Measurements from ENCODE around the gene SUCLG2.

Gene SUCLG2

DNA sequence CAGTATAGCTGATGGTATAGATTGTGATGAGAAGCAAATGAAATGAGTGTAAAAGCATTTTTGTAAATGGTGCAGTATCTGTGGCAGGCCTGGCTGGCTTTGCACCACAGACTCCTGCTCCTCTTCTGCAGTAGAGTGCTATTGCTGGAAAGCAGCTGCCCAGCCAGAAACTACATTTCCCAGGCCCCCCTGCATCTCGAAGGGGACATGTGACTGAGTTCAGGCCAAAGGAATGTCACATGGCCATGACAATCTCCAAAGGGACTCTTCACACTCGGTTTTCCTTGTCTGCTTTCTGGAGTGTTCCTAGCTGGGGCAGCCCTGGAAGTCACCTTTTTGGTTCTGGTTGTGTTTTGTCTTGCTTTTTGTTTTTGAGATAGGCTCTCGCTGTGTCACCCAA, 277.1 kb downstream of the SUCLG2 start:
- DNase-seq = no peak

DNA sequence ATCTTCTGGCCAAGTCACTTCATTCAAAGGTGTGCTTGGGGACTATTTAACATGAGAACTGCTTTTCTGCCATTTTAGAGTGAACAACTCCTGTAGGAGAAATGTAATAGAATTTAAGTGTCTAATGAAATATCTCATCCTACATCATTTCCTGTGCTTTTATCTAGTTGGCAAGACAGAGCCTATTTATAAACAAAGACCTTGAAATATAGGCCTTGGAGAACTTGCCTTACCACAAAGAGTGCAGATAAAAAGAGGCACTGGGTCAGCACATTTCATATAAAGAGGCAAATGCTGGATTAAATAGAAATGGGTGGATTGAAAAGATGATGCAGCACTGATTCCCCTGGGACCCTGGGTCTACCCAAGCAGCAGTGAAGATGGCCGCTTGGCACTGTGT, 278.0 kb downstream of the SUCLG2 start:
- DNase-seq = no peak

DNA sequence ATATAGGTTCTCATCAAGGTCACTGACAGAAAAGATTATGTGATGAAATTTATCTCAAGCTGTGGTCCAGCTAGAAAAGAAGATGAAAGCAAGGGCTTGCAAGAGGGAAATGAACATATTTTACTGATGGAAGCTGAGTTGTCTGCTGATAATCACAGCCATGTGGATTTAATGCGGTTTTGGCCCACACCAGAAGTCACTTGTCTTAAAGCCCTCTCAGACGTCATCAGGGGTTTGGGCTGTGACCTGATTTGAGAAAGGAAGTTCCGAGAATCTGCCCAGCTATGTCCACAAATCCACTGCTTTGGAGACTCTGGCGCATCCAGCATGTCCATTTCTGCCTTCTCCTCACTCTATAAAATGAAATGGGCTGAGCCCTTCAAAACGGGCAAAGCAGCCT, 278.4 kb downstream of the SUCLG2 start:
- no peak for DNase-seq

DNA sequence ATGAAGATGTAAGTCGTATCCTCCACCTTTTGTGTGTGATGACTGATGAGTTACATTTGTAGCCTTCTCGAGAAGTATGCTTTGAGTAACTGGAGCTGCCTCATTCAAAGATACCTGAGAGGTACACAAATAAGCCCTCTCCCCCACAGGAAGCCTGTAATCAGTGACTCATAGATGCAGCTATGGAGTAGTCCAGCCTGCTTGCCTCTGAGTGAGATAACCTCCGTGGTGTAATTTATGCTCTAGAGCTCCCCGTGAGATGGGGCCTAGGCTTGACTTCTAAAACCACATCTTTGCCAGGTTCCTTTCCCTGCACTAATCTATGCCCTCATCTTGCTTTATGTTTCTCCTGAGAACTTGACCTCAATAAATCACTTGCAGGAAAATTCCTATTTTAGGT, 291.7 kb downstream of the SUCLG2 start:
- no peak for DNase-seq

DNA sequence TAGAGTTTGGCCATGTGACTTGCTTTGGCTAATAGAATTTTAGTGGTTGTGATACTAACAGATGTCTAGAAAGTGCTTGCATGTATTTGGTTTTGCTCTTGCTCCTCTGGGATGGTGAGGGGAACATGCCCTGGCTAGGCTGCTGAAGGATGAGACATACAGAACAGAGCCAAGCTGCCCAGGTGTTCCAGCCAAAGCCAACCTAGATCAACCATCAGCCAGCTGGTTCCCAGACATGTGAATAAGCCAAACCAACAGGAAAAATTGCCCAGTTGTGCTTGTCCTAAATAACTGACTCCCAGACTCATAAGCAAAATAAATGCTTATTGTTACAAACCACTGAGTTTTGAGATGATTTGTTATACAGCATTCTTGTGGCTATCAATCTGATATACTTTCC, 292.6 kb downstream of the SUCLG2 start:
- no peak for DNase-seq

DNA sequence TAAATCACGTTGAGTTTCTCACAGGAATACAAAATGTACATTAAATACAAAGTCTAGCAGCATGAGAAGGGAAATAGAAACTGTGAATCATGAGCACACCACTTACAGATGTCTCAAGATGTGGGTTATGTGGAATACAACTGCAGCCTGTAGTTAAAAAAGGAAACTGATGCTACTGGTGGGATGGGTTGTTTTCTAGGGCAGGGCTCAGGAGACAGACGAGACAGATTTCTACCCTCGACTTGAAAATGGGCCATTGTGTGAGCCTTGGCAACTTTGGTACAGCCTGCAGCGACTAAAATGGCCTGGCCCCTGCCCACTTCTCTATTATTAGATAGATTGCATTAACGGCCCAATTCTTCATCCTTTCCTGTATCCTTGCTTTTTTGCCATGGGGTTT, 293.1 kb downstream of the SUCLG2 start:
- DNase-seq = no peak

DNA sequence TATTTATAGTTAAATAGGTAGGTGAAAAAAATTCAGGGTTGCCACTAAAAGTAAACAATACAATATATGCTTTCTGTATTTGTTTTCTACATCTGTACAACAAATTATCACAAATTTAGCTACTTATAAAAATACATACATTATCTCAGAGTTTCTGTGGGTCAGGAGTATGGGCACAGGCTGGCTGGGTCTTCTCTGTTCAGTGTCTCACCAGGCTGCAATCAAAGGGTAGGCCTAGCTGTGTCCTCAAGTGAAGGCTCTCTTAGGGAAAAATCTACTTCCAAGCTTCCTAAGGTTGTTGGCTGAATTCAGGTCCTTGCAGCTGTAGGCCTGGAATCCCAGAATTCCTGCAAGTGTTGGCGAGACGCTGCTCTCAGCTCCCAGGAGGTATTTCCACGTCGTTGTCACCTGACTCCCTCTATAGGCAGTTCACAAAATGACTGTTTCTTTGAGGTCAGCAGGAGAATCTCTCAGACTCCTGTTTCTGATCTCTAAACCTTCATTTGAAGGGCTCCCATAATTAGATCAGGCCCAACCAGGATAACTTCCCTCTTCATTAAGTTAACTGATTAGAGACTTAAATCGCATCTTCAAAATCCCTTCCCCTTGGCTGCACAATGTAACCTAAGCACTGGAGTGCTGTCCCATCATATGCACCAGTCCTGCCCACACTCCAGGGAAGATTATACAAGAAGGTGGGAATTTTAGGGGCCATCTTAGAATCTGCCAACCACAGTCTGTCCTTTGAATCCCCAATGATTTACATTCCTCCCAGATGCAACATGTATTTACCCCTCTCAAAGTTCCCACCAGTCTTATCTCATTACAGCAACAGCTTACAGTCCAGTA, 296.6 kb downstream of the SUCLG2 start:
- DNase-seq = peak; percentile 3

DNA sequence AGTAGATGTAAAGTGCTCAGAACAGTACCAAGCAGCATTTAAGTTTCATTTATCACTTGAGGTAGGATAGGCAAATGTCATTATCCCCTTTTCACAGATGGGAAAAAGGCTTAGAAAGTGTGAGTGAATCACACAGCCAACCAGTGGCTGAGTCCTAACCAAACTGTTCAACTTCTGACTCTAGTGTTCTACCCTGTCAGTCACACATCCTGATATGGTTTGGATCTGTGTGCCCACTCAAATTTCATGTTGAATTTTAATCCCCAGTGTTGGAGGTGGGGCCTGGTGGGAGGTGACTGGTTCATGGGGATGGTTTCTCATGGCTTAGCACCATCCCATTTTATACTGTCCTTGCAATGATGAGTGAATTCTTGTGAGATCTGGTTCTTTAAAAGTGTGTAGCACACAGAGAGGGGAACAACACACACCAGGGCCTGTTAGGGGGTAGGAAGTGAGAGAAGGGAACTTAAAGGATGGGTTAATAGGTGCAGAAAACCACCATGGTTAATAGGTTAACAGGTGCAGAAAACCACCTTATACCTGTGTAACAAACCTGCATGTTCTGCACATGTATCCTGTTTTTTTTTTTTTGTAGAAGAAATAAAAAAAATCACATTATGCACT, 304.7 kb downstream of the SUCLG2 start:
- DNase-seq = no peak

DNA sequence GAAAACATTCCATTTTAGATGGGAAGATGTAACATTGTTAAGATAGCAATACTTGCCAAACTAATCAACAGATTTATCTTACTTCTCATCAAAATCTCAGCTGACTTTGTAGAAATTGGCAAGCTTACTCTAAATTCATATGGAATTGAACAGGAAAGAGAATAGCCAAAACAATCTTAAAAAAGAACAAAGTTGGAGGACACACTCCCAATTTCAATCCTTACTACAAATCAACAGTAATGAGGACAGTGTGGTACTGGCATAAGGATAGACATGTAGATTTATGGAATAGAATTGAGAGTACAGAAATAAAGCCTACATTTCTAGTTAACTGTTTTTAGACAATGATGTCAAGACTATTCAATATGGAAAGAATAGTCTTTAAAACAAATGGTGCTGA, 308.3 kb downstream of the SUCLG2 start:
- no peak for DNase-seq

DNA sequence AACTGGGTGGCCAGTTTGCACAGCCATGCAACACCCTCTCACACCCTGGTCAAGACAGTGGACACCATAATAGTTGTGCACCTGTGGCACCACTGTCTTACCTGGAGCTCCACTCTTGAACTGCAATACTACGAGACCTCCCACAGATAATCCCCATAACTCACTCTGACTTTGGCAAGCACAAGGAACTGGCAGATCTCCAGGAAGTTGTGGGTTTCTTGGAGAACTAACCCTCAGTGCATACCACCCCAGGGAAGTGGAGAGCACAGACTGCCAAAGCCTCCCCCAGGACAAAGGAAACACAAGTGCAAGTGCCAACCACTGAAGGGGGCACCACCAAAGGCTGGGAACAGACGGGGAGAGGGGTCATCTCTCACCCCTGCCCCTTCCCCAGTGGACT, 318.6 kb downstream of the SUCLG2 start:
- no peak for DNase-seq

DNA sequence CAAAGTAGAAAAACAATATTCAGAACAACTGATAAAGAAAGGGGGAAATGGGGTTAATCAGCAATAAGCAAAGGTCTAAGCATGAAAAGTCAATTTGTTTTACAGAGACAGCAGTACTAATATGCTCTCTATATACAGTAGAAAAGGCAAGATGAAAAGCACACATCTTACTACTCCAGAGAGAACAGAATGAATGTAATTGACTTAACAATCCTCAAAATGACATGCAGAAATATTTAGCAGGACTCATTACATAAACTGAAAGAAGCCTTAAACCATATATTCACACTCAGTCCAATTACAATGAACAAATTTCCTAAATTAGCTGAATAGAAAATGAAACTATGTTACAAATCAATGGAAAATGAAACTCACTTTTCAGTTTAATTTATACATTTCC, 319.8 kb downstream of the SUCLG2 start:
- DNase-seq = no peak

DNA sequence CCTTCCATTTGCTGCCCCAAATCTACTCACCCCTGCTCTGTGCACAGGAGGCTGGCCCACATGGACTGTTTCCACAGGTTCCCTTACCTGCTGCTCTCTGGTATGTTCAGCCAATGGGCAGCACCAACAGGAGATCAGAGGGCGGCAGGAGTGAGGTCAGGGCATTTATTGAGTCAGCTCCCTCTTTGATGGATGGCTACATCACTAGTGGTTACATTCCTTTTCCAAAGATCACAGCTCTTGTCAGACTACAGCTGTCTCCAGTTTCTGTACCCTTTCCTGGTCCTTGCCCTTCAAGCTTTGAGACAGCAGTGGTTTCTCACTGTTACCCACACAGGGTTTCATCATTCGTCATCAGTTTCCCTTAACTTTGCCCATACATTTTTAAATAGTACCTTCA, 325.1 kb downstream of the SUCLG2 start:
- DNase-seq = no peak

DNA sequence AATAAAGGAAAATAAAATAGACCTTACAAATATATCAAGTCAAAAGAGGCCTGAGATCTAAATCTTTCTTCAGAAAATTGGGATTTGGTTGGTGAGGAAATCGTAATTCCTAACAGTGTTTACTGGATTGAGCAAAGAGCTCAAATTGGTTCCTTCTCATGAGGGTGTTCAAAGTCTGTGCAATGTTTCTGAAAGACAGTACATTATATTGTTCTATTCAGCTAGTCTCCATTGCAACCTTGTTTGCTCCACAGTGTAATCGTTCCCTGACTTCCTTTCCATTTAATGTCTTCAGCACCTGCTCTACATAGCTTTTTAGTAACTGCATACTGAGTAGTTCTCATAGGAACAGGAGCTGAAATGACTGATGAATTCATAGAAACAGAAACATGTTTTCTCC, 326.8 kb downstream of the SUCLG2 start:
- no peak for DNase-seq

DNA sequence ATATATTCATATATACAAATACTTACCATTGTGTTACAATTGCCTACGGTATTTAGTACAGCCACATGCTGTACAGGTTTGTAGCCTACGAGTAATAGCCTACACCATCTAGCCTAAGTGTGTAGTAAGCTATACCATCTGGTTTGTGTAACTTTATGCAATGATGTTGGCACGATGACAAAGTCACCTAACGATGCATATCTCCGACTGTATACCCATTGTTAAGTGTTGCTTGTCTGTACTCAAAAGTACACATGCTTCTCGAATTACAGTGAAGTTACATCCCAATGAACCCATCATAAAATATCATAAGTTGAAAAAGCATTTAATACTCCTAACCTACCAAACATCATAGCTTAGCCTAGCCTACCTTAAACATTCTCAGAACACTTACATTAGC, 329.2 kb downstream of the SUCLG2 start:
- no peak for DNase-seq

Data from NCI-H1092 treated with DMSO at 0.1 percent for 48 hours (cell line).